IPS DF 6.9 (cell line): ENCODE measurements around the gene RFC2.
"Not testable (repeated sequence)": the region's sequence is repeated elsewhere in the genome, so short reads cannot be mapped to it uniquely, and the experiment has no call there.

ENCODE experiments used
- DNase-seq: peaks from one replicate; pipeline ENCODE4 v3.0.0-alpha.2; 2013; ENCODE audit warnings: low read depth, low spot score
- H3K27ac ChIP-seq: one replicate; pipeline ENCODE4 v1.5.1; 2013; ENCODE audit warnings: low read length, control low read depth
- H3K27me3 ChIP-seq: 2 replicates; pipeline ENCODE4 v1.6.1; 2013; ENCODE audit warnings: mild to moderate bottlenecking, low read length; ENCODE audit not compliant: control insufficient read depth, insufficient read depth
- H3K36me3 ChIP-seq: 2 replicates; pipeline ENCODE4 v1.6.1; 2013; ENCODE audit warnings: low read length; ENCODE audit not compliant: control insufficient read depth, insufficient read depth
- H3K4me1 ChIP-seq: 2 replicates; pipeline ENCODE4 v1.6.1; 2013; ENCODE audit warnings: low read length; ENCODE audit not compliant: control insufficient read depth, insufficient read depth
- H3K4me3 ChIP-seq: 2 replicates; pipeline ENCODE4 v1.5.1; 2013; ENCODE audit warnings: mild to moderate bottlenecking, low read length
- H3K9me3 ChIP-seq: 2 replicates; pipeline ENCODE4 v1.6.1; 2013; ENCODE audit warnings: low read length, inconsistent platforms; ENCODE audit not compliant: control insufficient read depth, insufficient read depth
- WGBS: extraction: QIAGEN DNeasy Blood & Tissue Kit; methylation state at CpG from one replicate; pipeline ENCODE4 v1.1.7; 2013; ENCODE audit warnings: mixed read lengths, missing lambda C conversion rate; ENCODE audit not compliant: insufficient read length, insufficient coverage; 5-methylcytosine and 5-hydroxymethylcytosine counted together

Gene RFC2

DNA sequence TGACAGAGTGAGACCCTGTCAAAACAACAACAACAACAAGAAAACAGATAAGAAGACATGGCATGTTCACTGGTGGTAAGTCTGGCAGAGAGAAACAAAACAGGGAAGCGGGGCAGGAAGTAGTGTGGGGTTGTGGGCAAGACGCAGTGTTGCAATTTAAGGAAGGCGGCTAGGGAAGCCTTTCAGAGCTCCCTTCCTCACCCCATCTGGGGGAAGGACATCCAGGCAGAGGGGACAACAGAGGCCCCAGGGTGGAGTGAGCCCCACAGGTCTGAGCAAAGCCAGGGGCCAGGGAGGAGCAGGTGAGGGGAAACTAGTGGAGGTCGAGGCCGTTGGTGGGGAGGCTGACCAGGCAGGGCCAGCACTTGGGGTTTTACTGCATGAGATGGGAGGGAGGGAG is 27.6 kb downstream of the RFC2 start:
- DNase-seq: no peak
- Histone ChIP-seq H3K4me3 (no peak overlapping the region), H3K4me1 (no peaks in the 10 kb centered on the region), H3K27me3 (no peaks in the 10 kb centered on the region), H3K27ac (no peak overlapping the region), H3K9me3 (no peaks in the 10 kb centered on the region), H3K36me3 (peaks cover 15% of the 10 kb centered on the region; the same call in 1 of the 2 replicates)
- WGBS: no CpG with 5 or more reads among the region's 5 CpGs

DNA sequence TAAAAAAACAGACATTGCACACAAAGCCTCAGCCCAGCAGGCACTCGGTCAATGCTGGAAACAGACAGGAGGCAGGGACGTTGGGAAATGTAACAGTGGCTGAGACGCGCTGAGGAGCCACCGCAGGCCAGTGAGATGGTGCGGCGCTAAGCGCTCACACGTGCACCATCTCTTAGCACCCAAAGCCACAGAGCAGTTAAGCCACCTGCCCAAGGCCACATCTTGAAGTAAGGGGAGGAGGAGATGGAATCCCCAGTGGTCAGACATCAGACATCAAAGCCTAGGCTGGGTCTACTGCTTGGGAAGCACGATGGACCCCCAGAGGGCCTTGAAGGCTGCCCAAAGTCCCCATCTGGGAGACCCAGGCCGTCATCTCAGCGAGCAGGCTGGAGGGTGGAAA is 28.8 kb downstream of the RFC2 start:
- no peak overlapping the region for H3K27ac ChIP-seq
- H3K27me3 ChIP-seq: no peaks in the 10 kb centered on the region
- H3K36me3 ChIP-seq: peaks cover 7% of the 10 kb centered on the region; the same call in 1 of the 2 replicates
- WGBS: no CpG with 5 or more reads among the region's 12 CpGs
- H3K9me3 ChIP-seq: no peaks in the 10 kb centered on the region
- H3K4me3 ChIP-seq: no peak overlapping the region
- no peaks in the 10 kb centered on the region for H3K4me1 ChIP-seq
- DNase-seq: no peak

DNA sequence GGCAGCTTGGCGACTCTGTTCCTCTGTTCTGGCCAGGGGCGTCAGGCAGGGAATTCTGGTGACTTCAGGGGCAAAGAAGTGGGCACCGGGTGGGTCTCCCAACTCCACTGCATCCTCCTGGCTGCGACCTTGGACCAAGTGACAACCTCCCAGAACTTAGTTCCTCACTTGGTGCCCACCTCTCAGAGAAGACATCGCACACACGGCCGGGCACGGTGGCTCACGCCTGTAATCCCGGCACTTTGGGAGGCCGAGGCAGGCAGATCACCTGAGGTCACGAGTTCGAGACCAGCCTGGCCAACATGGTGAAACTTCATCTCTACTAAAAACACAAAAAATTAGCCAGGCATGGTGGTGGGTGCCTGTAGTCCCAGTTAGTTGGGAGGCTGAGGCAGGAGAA is 29.3 kb downstream of the RFC2 start:
- not testable (repeated sequence) for H3K9me3 ChIP-seq, DNase-seq, H3K27me3 ChIP-seq, H3K36me3 ChIP-seq, H3K4me1 ChIP-seq, H3K27ac ChIP-seq, H3K4me3 ChIP-seq
- no CpG with 5 or more reads among the region's 13 CpGs for WGBS

DNA sequence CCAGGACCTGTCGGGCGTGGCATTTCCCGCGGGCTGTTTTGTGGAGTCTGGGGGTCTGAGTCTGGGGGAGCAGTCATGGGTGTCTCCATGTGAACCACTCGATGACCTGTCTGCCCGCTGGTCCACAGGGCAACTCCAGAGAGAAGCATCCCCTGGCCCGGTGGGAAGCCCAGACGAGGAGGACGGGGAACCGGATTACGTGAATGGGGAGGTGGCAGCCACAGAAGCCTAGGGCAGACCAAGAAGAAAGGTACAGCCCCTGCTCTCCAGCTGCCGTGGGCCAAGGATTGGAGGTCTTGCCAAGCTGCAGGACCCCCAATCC is 29.7 kb downstream of the RFC2 start:
- Histone ChIP-seq H3K36me3 (0 out of 2 replicates have a peak, but pooled peaks cover 5% of the 10 kb centered on the region), H3K4me3 (no peak overlapping the region), H3K4me1 (no peaks in the 10 kb centered on the region), H3K27me3 (no peaks in the 10 kb centered on the region), H3K9me3 (no peaks in the 10 kb centered on the region), H3K27ac (no peak overlapping the region)
- DNase-seq: no peak
- whole genome bisulfite sequencing: no CpG with 5 or more reads among the region's 12 CpGs

DNA sequence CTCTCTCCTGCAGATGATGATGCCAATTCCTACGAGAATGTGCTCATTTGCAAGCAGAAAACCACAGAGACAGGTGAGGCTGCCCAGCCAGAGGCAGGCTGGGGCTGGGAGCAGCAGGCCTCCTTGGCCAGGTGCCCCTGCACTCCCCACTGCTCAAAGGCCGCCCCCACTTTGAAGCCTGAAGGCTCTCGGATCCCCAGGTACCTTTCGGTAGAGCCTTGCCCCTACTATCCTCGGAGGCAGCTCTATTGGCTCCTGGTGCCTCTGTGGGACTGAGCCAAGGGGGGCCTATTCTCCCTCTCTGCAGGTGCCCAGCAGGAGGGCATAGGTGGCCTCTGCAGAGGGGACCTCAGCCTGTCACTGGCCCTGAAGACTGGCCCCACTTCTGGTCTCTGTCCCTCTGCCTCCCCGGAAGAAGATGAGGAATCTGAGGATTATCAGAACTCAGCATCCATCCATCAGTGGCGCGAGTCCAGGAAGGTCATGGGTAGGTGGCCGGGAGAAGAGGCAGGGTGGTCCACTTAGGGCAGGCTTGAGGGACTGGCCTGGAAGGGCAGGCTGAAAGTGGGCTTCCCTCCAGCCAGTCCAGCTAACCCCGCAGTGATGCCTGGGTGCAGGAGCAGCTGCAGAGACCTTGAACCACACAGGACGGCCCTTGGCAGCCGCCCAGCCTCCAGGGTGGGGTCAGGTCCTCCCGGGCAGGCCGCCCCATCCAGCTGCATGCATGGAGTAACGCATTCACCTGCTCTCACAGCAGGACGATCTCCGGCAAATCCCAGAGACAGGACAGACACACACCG is 30.3 kb downstream of the RFC2 start:
- no peak overlapping the region for H3K4me3 ChIP-seq
- no peaks in the 10 kb centered on the region for H3K4me1 ChIP-seq
- 0 out of 2 replicates have a peak, but pooled peaks cover 3% of the 10 kb centered on the region for H3K36me3 ChIP-seq
- no peak for DNase-seq
- no peaks in the 10 kb centered on the region for H3K27me3 ChIP-seq
- WGBS: no CpG with 5 or more reads among the region's 18 CpGs
- H3K27ac ChIP-seq: no peak overlapping the region
- H3K9me3 ChIP-seq: no peaks in the 10 kb centered on the region

DNA sequence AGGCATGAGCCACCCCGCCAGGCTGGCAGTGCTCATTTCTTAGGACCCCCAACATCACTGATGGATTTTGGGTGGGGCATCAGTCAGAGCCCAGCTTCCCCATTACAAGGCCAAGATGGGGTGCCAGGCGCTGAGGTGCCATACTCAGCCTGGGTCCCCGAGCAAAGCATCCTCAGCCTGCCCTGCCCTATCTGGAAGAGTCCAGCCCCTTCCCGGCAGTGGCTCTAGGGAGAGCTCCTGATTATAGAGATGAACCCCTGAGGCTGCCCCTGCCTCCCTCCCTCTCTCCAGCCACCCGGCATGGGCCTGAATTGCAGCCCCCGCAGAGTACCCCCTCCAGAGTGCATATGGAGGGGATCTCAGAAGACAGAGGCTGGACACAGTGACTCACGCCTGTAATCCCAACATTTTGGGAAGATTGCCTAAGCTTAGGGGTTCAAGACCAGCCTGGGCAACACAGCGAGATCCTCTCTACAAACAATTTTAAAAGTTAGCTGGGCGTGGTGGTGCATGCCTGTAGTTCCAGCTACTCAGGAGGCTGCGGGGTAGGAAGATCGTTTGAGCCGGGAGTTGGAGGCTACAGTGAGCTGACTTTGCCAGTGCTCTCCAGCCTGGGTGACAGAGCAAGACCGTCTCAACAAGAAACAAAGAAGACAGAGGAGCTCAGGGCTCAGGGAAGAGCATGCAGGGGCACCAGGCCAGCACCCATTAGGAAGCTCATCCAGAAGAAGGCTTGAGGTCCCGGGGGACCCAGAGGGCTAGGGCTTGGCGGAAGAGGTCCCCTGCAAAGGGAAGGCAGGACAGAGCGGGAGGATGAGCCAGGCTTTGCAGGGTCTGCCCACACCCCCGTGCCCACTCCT is 31.1 kb downstream of the RFC2 start:
- no peaks in the 10 kb centered on the region for H3K9me3 ChIP-seq
- H3K27ac ChIP-seq: no peak overlapping the region
- no peaks in the 10 kb centered on the region for H3K4me1 ChIP-seq
- H3K36me3 ChIP-seq: 0 out of 2 replicates have a peak, but pooled peaks cover 3% of the 10 kb centered on the region
- WGBS: no CpG with 5 or more reads among the region's 17 CpGs
- no peak overlapping the region for H3K4me3 ChIP-seq
- H3K27me3 ChIP-seq: no peaks in the 10 kb centered on the region
- no peak for DNase-seq

DNA sequence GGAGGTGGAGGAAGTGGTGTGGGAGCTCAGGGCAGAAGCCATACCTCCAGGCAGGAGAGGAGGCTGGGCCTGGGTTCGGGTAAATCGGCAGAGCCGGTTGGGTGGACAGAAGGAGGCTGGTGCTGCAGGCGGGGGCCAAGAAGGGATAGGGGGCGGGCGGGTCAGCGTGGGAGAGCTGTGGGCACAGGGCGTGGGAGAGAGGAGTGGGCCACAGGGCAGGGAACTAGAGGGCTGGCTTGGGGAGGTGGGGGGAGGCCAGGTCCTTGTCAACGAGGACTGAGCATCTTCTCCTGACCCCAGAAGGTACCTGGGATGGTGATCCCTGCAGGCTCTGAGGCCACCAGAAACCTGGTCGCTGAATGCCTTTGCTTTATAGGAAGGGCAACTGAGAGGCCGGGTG is 32.5 kb downstream of the RFC2 start:
- no peaks in the 10 kb centered on the region for H3K9me3 ChIP-seq
- H3K4me1 ChIP-seq: no peaks in the 10 kb centered on the region
- WGBS: no CpG with 5 or more reads among the region's 11 CpGs
- DNase-seq: no peak
- 0 out of 2 replicates have a peak, but pooled peaks cover 2% of the 10 kb centered on the region for H3K36me3 ChIP-seq
- no peaks in the 10 kb centered on the region for H3K27me3 ChIP-seq
- no peak overlapping the region for H3K4me3 ChIP-seq
- H3K27ac ChIP-seq: no peak overlapping the region

DNA sequence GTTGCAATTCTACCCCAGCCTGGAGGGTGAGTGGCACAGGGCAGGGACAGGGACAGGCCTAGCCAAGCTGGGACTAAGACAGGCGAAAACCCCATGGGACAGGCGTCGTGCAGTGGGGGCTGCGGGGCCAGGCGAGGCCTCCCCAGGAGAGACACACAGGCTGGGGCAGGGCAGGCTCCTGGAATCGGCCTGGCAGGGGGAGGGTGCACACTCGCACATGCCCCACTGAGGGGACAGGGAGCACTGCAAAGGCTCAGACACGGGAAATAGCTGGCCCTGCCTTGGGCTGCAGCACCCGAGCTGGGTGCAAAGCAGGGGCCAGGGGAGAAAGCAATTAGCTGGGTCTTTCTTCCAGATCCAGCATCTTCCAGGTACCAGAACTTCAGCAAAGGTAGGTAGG is 34.0 kb downstream of the RFC2 start:
- H3K4me1 ChIP-seq: no peaks in the 10 kb centered on the region
- no CpG with 5 or more reads among the region's 9 CpGs for WGBS
- no peak overlapping the region for H3K4me3 ChIP-seq
- no peak for DNase-seq
- no peak overlapping the region for H3K27ac ChIP-seq
- no peaks in the 10 kb centered on the region for H3K36me3 ChIP-seq
- no peaks in the 10 kb centered on the region for H3K9me3 ChIP-seq
- no peaks in the 10 kb centered on the region for H3K27me3 ChIP-seq

DNA sequence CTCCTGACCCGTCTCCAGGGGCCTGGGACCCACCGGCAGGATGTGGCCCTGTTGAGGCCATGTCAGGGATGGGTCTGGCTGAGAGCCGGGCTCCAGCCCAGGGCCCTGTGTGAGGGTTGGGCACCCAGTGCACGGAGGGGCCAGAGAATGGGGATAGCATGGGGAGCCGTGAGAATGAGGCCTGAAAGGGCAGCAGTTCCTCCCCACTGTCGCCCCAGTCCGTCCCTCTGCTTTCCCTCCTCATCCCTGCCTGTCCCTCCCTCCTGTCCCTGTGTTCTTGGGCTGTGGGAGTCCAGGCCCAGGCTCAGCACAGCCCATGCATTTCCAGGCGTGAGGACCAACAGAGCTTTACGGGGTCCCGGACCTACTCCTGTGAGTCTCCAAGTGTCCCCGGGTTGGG is 34.8 kb downstream of the RFC2 start:
- H3K27ac ChIP-seq: no peak overlapping the region

DNA sequence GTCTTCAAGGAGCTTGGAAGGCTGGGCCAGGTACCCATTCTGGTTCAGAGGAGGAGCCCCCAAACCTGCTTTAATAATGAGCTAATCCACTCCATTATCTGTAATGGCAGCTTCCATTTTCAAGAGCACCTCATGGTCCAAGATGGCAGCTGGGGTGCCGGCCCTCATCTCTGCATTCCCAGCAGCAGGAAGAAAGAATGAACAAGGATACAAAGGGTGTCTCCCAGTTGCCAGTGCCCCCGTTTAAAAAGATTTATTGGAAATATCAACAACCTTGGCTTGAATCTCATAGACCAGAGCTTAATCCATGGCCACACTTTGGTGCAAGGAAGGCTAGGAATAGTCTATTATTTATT is 35.9 kb downstream of the RFC2 start:
- Histone ChIP-seq H3K9me3 (no peaks in the 10 kb centered on the region), H3K4me3 (no peak overlapping the region), H3K27ac (no peak overlapping the region), H3K36me3 (no peaks in the 10 kb centered on the region), H3K27me3 (no peaks in the 10 kb centered on the region), H3K4me1 (no peaks in the 10 kb centered on the region)
- no peak for DNase-seq
- WGBS: no CpG with 5 or more reads among the region's 2 CpGs

More for the DNA sequence above, 34.8 kb downstream of the RFC2 start:
- no CpG with 5 or more reads among the region's 11 CpGs for WGBS
- H3K4me3 ChIP-seq: no peak overlapping the region
- H3K27me3 ChIP-seq: no peaks in the 10 kb centered on the region
- no peaks in the 10 kb centered on the region for H3K36me3 ChIP-seq
- no peaks in the 10 kb centered on the region for H3K9me3 ChIP-seq
- H3K4me1 ChIP-seq: no peaks in the 10 kb centered on the region
- no peak for DNase-seq
